HepG2 (cell line): ENCODE measurements around the gene NFATC2. TPM values are rescaled to one million over a fixed set of nuclear protein-coding genes. Genes with fewer than 3 reads are reported as not detected.

Experiments used
- ARID2 ChIP-seq: sonication (generic); formaldehyde crosslinking; IDR thresholded peaks from 2 replicates; pipeline ENCODE4 v1.8.1; 2022; ENCODE audit warnings: mild to moderate bottlenecking, missing genetic modification reagents, borderline replicate concordance
- DR1 ChIP-seq: sonication (generic); formaldehyde crosslinking; IDR thresholded peaks from 2 replicates; pipeline ENCODE4 v1.8.0; 2021; ENCODE audit warnings: mild to moderate bottlenecking, missing genetic modification reagents, inconsistent platforms
- EP300 ChIP-seq, 3 experiments: sonication (generic) in 1 of 3; formaldehyde crosslinking in 1 of 3; IDR thresholded peaks; 2 replicates each; pipeline versions ENCODE4 v1.5.1 to v1.6.1; 2011 to 2020; ENCODE audit warnings: low read depth in 2 of 3, low read length in 2 of 3, borderline replicate concordance in 1 of 3, improper control_type of control experiment in 1 of 3, mild to moderate bottlenecking in 1 of 3, missing genetic modification reagents in 1 of 3, moderate library complexity in 1 of 3
- ERF ChIP-seq: IDR thresholded peaks from 2 replicates; pipeline ENCODE4 v1.6.1; 2018; ENCODE audit warnings: missing biosample characterization, missing genetic modification reagents
- ESRRA ChIP-seq: sonication (generic); formaldehyde crosslinking; IDR thresholded peaks from 2 replicates; pipeline ENCODE4 v1.5.1; 2020; ENCODE audit warnings: mild to moderate bottlenecking, low read depth, missing genetic modification reagents
- FOXA1 ChIP-seq, 2 experiments: fragments of 450-650 bp in 1 of 2; sonication (generic) in 1 of 2; formaldehyde crosslinking in 1 of 2; IDR thresholded peaks; 2 replicates each; pipeline versions ENCODE4 v1.4.0 to v1.6.1; 2016 to 2020; ENCODE audit warnings: missing genetic modification reagents in 1 of 2
- ISX ChIP-seq: sonication (generic); formaldehyde crosslinking; conservative IDR thresholded peaks from 2 replicates; pipeline ENCODE4 v1.5.0; 2020; ENCODE audit warnings: missing genetic modification reagents
- KAT8 ChIP-seq: IDR thresholded peaks from 2 replicates; pipeline ENCODE4 v1.6.1; 2016; ENCODE audit warnings: missing genetic modification reagents, missing compliant biosample characterization
- KDM1A ChIP-seq: IDR thresholded peaks from 2 replicates; pipeline ENCODE4 v1.6.1; 2016; ENCODE audit warnings: missing compliant biosample characterization
- MAFG ChIP-seq: sonication (generic); formaldehyde crosslinking; IDR thresholded peaks from 2 replicates; pipeline ENCODE4 v1.5.1; 2020; ENCODE audit warnings: mild to moderate bottlenecking, missing genetic modification reagents
- MATR3 ChIP-seq: sonication (generic); formaldehyde crosslinking; IDR thresholded peaks from 2 replicates; pipeline ENCODE4 v1.4.0; 2020; ENCODE audit warnings: missing genetic modification reagents
- MYC ChIP-seq: sonication (generic); formaldehyde crosslinking; IDR thresholded peaks from 2 replicates; pipeline ENCODE4 v1.9.0; 2021; ENCODE audit warnings: missing genetic modification reagents, borderline replicate concordance
- TCF7L2 ChIP-seq: IDR thresholded peaks from 2 replicates; pipeline ENCODE4 v1.6.1; 2011; ENCODE audit warnings: mild to moderate bottlenecking, low read depth, low read length, moderate library complexity
- ZNF180 ChIP-seq: sonication (generic); formaldehyde crosslinking; IDR thresholded peaks from 2 replicates; pipeline ENCODE4 v1.4.0; 2020; ENCODE audit warnings: low read depth, missing genetic modification reagents, borderline replicate concordance
- ZNF530 ChIP-seq: sonication (generic); formaldehyde crosslinking; IDR thresholded peaks from 2 replicates; pipeline ENCODE4 v1.5.0; 2020; ENCODE audit warnings: low read depth, mild to moderate bottlenecking, missing genetic modification reagents
- ZNF672 ChIP-seq: sonication (generic); formaldehyde crosslinking; IDR thresholded peaks from 2 replicates; pipeline ENCODE4 v1.8.1; 2022; ENCODE audit warnings: missing genetic modification reagents
- ZNF703 ChIP-seq: sonication (generic); formaldehyde crosslinking; IDR thresholded peaks from 2 replicates; pipeline ENCODE4 v1.5.1; 2020; ENCODE audit warnings: missing genetic modification reagents, mild to moderate bottlenecking, moderate library complexity, borderline replicate concordance
- ZNF782 ChIP-seq: sonication (generic); formaldehyde crosslinking; IDR thresholded peaks from 2 replicates; pipeline ENCODE4 v1.4.0; 2020; ENCODE audit warnings: missing genetic modification reagents, mild to moderate bottlenecking, borderline replicate concordance
- ZSCAN29 ChIP-seq: sonication (generic); formaldehyde crosslinking; conservative IDR thresholded peaks from 2 replicates; pipeline ENCODE4 v1.4.0; 2020; ENCODE audit warnings: mild to moderate bottlenecking, missing genetic modification reagents
- polyA plus RNA-seq, 8 experiments: library from polyadenylated mRNA; depleted of rRNA in 3 of 8; stranded (reverse) in 7 of 8; unstranded in 1 of 8; fragments of >200 nt; fragmentation: Illumina TruSeq in 4 of 8; extraction: Trizol in 4 of 8; gene quantifications; 2 replicates each; pipeline versions ENCODE4 v1.2.1 to v1.2.3, GENCODE V29; 2011 to 2016; ENCODE audit warnings: low read depth in 4 of 8, missing spikeins in 1 of 8, mixed read lengths in 1 of 8; ENCODE audit not compliant: insufficient read depth in 1 of 8
- total RNA-seq, 5 experiments: library from RNA; depleted of rRNA; stranded (reverse); fragments of >200 nt; fragmentation: Illumina TruSeq; extraction: Trizol; gene quantifications; 2 replicates each; pipeline ENCODE4 v1.2.3, GENCODE V29; 2016; ENCODE audit warnings: low read depth in 1 of 5
- TF ChIP-seq, protein P1 (sequence below): sonication (generic); formaldehyde crosslinking; IDR thresholded peaks from 2 replicates; pipeline ENCODE4 v1.8.1; 2023; ENCODE audit warnings: mild to moderate bottlenecking, moderate library complexity, missing genetic modification reagents
- TF ChIP-seq, protein P2 (sequence below): sonication (generic); formaldehyde crosslinking; conservative IDR thresholded peaks from 2 replicates; pipeline ENCODE4 v1.4.0; 2020; ENCODE audit warnings: mild to moderate bottlenecking, missing genetic modification reagents, moderate library complexity
- TF ChIP-seq, protein P3 (sequence below): sonication (generic); formaldehyde crosslinking; IDR thresholded peaks from 2 replicates; pipeline ENCODE4 v1.4.0; 2020; ENCODE audit warnings: mild to moderate bottlenecking, missing genetic modification reagents
- TF ChIP-seq, protein P4 (sequence below): sonication (generic); IDR thresholded peaks from 2 replicates; pipeline ENCODE4 v1.6.1; 2016; ENCODE audit warnings: low read depth, borderline replicate concordance

The NFATC2 gene
- total and polyA plus RNA-seq, 2 of the 13 experiments (the other 11 are each of a cell fraction or from before 2014, with no cell fraction given), result 1.9 to 3.3 TPM

DNA sequence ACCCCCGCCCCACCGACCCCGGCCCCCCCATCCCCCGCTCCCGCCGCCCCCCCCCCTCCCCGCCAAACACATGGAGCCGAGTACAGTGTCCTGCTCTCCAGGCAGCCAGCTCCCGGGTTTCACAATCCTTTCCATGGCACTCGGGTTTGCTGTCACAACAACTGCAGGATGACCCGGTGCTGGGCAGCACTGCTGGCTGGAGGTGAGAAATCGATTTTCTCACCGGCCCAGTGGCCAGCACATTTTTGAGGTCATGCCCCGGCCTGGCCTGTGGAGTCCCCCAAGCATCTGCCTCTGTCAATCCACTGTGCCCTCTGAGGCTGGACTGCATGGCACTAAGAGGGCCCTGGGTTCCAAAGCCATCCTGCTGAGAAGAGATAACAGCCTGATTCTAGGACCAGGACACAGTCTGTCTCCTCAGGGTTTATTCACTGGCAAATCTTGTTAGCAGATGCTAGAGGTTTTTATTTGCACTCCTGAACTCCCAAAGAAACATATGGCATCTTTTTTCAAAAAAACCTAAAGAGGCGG lies 129.5 kb downstream of the NFATC2 start (continued):
- TF ChIP-seq, protein P1, sequence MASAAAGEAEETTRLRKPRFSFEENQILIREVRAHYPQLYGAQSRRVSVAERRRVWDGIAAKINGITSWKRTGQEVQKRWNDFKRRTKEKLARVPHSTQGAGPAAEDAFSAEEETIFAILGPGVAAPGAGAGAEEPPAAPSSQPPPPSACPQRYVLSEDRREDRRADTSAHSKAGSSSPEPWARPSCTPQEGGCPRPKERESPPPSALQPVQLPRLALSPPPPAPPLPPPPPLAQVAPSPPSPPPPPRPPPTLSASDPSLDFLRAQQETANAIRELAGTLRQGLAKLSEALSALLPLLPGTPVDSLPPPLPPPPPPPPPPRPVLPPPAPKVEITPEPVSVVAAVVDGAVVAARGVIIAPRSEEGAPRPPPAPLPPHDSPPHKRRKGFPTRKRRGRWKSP, result 0 out of 2 replicates have a peak, but pooled peaks have one; percentile 19
- no peak for TF ChIP-seq ZNF530 (CRISPR knock-in tag)
- peak; percentile 43; the same call in 1 of the 2 replicates for TF ChIP-seq KAT8 (CRISPR knock-in tag)
- TF ChIP-seq, protein P2, sequence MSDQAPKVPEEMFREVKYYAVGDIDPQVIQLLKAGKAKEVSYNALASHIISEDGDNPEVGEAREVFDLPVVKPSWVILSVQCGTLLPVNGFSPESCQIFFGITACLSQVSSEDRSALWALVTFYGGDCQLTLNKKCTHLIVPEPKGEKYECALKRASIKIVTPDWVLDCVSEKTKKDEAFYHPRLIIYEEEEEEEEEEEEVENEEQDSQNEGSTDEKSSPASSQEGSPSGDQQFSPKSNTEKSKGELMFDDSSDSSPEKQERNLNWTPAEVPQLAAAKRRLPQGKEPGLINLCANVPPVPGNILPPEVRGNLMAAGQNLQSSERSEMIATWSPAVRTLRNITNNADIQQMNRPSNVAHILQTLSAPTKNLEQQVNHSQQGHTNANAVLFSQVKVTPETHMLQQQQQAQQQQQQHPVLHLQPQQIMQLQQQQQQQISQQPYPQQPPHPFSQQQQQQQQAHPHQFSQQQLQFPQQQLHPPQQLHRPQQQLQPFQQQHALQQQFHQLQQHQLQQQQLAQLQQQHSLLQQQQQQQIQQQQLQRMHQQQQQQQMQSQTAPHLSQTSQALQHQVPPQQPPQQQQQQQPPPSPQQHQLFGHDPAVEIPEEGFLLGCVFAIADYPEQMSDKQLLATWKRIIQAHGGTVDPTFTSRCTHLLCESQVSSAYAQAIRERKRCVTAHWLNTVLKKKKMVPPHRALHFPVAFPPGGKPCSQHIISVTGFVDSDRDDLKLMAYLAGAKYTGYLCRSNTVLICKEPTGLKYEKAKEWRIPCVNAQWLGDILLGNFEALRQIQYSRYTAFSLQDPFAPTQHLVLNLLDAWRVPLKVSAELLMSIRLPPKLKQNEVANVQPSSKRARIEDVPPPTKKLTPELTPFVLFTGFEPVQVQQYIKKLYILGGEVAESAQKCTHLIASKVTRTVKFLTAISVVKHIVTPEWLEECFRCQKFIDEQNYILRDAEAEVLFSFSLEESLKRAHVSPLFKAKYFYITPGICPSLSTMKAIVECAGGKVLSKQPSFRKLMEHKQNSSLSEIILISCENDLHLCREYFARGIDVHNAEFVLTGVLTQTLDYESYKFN (CRISPR knock-in tag), result peak; percentile 64; the same call in 1 of the 2 replicates
- TF ChIP-seq KDM1A (CRISPR knock-in tag), result peak; percentile 76; the same call in 1 of the 2 replicates
- no peak for TF ChIP-seq ISX
- no peak for TF ChIP-seq TCF7L2
- TF ChIP-seq, protein P3, sequence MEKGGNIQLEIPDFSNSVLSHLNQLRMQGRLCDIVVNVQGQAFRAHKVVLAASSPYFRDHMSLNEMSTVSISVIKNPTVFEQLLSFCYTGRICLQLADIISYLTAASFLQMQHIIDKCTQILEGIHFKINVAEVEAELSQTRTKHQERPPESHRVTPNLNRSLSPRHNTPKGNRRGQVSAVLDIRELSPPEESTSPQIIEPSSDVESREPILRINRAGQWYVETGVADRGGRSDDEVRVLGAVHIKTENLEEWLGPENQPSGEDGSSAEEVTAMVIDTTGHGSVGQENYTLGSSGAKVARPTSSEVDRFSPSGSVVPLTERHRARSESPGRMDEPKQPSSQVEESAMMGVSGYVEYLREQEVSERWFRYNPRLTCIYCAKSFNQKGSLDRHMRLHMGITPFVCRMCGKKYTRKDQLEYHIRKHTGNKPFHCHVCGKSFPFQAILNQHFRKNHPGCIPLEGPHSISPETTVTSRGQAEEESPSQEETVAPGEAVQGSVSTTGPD (CRISPR knock-in tag), result peak; percentile 62; the same call in 1 of the 2 replicates
- TF ChIP-seq FOXA1 (IDR thresholded peaks at IDR 0.05), result no peak
- no peak for TF ChIP-seq FOXA1 (CRISPR knock-in tag; IDR thresholded peaks at IDR 0.05)
- no peak for TF ChIP-seq ZNF703 (CRISPR knock-in tag)
- no peak; the same call in 1 of the 2 replicates for TF ChIP-seq DR1 (CRISPR knock-in tag)
- TF ChIP-seq ERF (CRISPR knock-in tag), result 0 out of 2 replicates have a peak, but pooled peaks have one; percentile 32
- peak; percentile 65; the same call in 1 of the 2 replicates for TF ChIP-seq ESRRA (CRISPR knock-in tag)
- peak; percentile 63; the same call in 1 of the 2 replicates for TF ChIP-seq MYC (CRISPR knock-in tag)
- no peak for TF ChIP-seq ARID2 (CRISPR knock-in tag)
- TF ChIP-seq ZNF672 (CRISPR knock-in tag), result no peak
- TF ChIP-seq, protein P4, sequence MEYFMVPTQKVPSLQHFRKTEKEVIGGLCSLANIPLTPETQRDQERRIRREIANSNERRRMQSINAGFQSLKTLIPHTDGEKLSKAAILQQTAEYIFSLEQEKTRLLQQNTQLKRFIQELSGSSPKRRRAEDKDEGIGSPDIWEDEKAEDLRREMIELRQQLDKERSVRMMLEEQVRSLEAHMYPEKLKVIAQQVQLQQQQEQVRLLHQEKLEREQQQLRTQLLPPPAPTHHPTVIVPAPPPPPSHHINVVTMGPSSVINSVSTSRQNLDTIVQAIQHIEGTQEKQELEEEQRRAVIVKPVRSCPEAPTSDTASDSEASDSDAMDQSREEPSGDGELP, result peak; percentile 56; the same call in 1 of the 2 replicates
- 0 out of 2 replicates have a peak, but pooled peaks have one; percentile 23 for TF ChIP-seq ZSCAN29 (CRISPR knock-in tag)
- TF ChIP-seq MAFG (CRISPR knock-in tag), result 0 out of 2 replicates have a peak, but pooled peaks have one; percentile 5
- TF ChIP-seq ZNF782, result no peak
- 0 out of 2 replicates have a peak, but pooled peaks have one; percentile 41 for TF ChIP-seq ZNF180 (CRISPR knock-in tag)
- TF ChIP-seq EP300 (IDR thresholded peaks at IDR 0.05; ENCODE audit: low read depth in 2 of 2, low read length in 2 of 2), result peak; percentile 37 to 53; a peak in 3 of 4 replicates
- TF ChIP-seq EP300 (CRISPR knock-in tag; IDR thresholded peaks at IDR 0.05; ENCODE audit: borderline replicate concordance), result no peak
- TF ChIP-seq MATR3 (CRISPR knock-in tag), result no peak
